PC-9 (cell line): ENCODE results near the gene MAGEF1. TPM values are rescaled to one million over a fixed set of nuclear protein-coding genes. Genes with fewer than 3 reads are reported as not detected.

Source experiments
- BruUV-seq: library from RNA; stranded (reverse); fragments of 400-500 nt; replicated peaks from 2 replicates; lab custom pipeline; 2021; lab: Mats Ljungman, UMichigan
- CTCF ChIA-PET: fragments of 300-600 bp; sonication (Branson Sonifier 250); formaldehyde crosslinking; loops from one replicate; lab custom pipeline; 2022; ENCODE audit warnings: antibody characterized with exemption; lab: Charles Lee
- POLR2A ChIA-PET: fragments of 300-600 bp; sonication (Branson Sonifier 250); formaldehyde crosslinking; loops from one replicate; lab custom pipeline; 2022; ENCODE audit warnings: antibody characterized with exemption; ENCODE audit not compliant: unreplicated experiment; lab: Charles Lee
- DNase-seq, 2 experiments: peaks; one replicate each; pipeline versions ENCODE4 v3.0.0 to v3.0.0-alpha.2; 2015 to 2022; ENCODE audit warnings: mixed read lengths in 1 of 2
- H2AFZ ChIP-seq: fragments of 200-600 bp; sonication (generic); 2 replicates; pipeline ENCODE4 v1.8.1; 2017; ENCODE audit warnings: antibody characterized with exemption
- H3F3A ChIP-seq: fragments of 200-600 bp; sonication (generic); 2 replicates; pipeline ENCODE4 v1.8.1; 2017; ENCODE audit warnings: antibody characterized with exemption, mild to moderate bottlenecking, low read depth; ENCODE audit not compliant: insufficient read depth
- H3K27ac ChIP-seq: fragments of 200-600 bp; sonication (generic); 2 replicates; pipeline ENCODE4 v1.6.1; 2016; ENCODE audit warnings: mixed run types
- H3K27me3 ChIP-seq: fragments of 200-600 bp; sonication (generic); 2 replicates; pipeline ENCODE4 v1.6.1; 2016; ENCODE audit warnings: low read depth, mixed run types; ENCODE audit not compliant: insufficient read depth
- H3K36me3 ChIP-seq: fragments of 200-600 bp; sonication (generic); 2 replicates; pipeline ENCODE4 v1.6.1; 2016; ENCODE audit warnings: low read depth, mixed run types
- H3K4me1 ChIP-seq: fragments of 200-600 bp; sonication (generic); replicated peaks from 2 replicates; pipeline ENCODE4 v1.6.1; 2016; ENCODE audit warnings: mixed run types; ENCODE audit not compliant: insufficient read depth
- H3K4me2 ChIP-seq: fragments of 200-600 bp; sonication (generic); 2 replicates; pipeline ENCODE4 v1.6.1; 2017; ENCODE audit warnings: mixed run types
- H3K4me3 ChIP-seq: fragments of 200-600 bp; sonication (generic); 2 replicates; pipeline ENCODE4 v1.6.1; 2016; ENCODE audit warnings: mixed run types
- H3K79me2 ChIP-seq: fragments of 200-600 bp; sonication (generic); 2 replicates; pipeline ENCODE4 v1.6.1; 2017; ENCODE audit warnings: low read depth, mixed run types
- H3K9me2 ChIP-seq: fragments of 200-600 bp; sonication (generic); 2 replicates; pipeline ENCODE4 v1.8.1; 2017; ENCODE audit warnings: mild to moderate bottlenecking; ENCODE audit not compliant: insufficient read depth
- H3K9me3 ChIP-seq: fragments of 200-600 bp; sonication (generic); 2 replicates; pipeline ENCODE4 v1.8.1; 2016; ENCODE audit warnings: low read depth; ENCODE audit not compliant: insufficient read depth
- H4K20me1 ChIP-seq: fragments of 200-600 bp; sonication (generic); 2 replicates; pipeline ENCODE4 v1.8.1; 2017; ENCODE audit not compliant: insufficient read depth
- CTCF ChIP-seq: fragments of 200-600 bp; sonication (generic); conservative IDR thresholded peaks from 2 replicates; pipeline ENCODE4 v1.6.1; 2017; ENCODE audit warnings: mixed run types, antibody characterized with exemption, mild to moderate bottlenecking, moderate library complexity
- EZH2 ChIP-seq: fragments of 200-600 bp; sonication (generic); IDR thresholded peaks from 2 replicates; pipeline ENCODE4 v1.8.0; 2017; ENCODE audit warnings: antibody characterized with exemption, low read depth
- intact Hi-C: fragments of 100-400 bp; cut with micrococcal nuclease; formaldehyde crosslinking; loops from one replicate; pipeline ENCODE4 v1.10.0; 2022; ENCODE audit not compliant: unreplicated experiment
- total RNA-seq: library from RNA; stranded (reverse); gene quantifications from 2 replicates; pipeline ENCODE4 v1.2.3, GENCODE V29; 2021

Gene MAGEF1
- total RNA-seq, 1 experiment from 2014 or later = 97.2 TPM

DNA sequence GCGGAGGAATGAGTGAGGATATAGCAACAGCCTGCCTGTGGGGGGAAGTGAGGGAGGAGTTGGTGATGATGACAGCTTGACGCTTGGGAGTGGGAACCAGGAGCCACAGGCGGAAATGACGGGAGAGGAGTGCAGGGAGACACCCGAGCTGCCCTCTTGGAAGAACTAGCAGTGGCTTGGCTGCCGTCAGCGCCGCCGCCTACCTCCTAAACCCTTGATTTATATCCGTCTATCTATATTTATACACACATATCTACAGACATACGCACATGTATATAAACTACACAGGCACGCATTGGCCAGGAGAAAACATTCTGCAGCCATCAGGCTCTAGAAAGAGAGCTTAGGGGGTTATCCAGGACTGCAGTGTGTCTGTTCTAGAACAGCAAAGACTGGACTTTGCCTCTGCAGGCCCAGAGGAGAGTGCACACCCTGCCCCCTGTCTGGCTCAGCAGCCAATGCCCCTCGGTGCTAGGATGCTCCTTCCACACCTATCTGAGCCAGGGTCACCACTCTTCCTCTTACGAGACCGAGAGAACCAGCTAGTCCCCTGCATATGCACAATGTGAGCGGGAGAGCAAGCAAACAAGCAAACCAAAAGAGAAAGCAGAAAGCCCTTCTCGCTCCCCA, 45.3 kb upstream of the MAGEF1 start:
- Histone ChIP-seq H3K9me2 (no peaks in the 10 kb centered on the region), H3K27me3 (no peaks in the 10 kb centered on the region), H3K4me3 (no peak overlapping the region), H3F3A (no peaks in the 10 kb centered on the region), H4K20me1 (no peaks in the 10 kb centered on the region), H3K9me3 (no peaks in the 10 kb centered on the region), H3K79me2 (no peaks in the 10 kb centered on the region), H3K36me3 (no peaks in the 10 kb centered on the region), H3K4me2 (no peak overlapping the region), H3K27ac (no peak overlapping the region), H2AFZ (no peak overlapping the region), H3K4me1 (no peaks in the 10 kb centered on the region)
- POLR2A ChIA-PET = interaction anchor here (0.6 kb wide), 1 partner anchor 17 kb away, joined by 4 read pairs; no protein-coding TSS in a partner anchor
- BruUV-seq = no TSS peak
- intact Hi-C loops = no loop called here
- TF ChIP-seq EZH2 = no peak
- TF ChIP-seq CTCF = no peak
- no peak for DNase-seq
- CTCF ChIA-PET = no interaction called here

DNA sequence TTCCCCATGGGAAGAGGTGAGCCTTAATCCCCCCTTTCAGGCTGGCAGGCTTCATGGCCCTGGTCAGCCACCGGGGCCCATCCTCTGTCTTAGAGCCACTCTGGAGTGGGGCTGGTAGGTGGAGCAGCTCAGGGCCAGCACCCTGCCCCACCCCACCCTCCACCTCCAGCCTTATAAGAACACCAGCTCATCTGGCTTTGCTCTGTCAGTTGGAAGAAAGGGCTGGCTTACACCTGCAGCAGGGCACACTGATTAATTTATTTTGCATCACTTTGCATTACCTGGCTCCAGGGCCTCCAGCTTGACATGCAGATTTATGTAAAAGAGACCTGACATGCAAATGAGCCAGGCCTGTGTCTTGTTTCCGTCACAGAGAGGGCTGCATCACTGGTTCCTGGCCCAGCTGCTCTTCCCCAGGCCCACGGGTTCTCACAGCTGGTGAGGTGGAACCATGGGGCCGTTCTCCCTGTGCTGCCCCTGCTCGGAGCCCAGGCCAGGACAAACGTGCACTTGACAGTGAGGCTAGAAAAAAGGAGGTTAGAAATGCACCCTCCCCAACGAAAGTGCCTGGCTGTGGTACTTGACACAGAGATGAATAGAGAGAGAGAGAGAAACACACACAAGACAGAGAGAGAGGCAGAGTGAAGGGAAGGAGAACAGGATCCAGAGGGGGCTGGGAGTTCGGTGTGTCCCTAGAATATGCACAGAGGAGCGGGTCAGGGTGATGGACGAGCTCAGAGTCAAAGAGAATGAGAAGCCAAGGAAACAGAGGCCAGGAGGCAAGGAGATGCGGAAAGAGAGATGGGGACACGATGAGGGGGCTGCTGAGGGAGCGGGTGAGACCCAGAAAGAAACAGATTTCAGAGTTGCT, 44.5 kb upstream of the MAGEF1 start:
- no peaks in the 10 kb centered on the region for H4K20me1 ChIP-seq
- no peaks in the 10 kb centered on the region for H3F3A ChIP-seq
- H2AFZ ChIP-seq = no peak overlapping the region
- ChIA-PET POLR2A (interaction anchor here (0.5 to 0.7 kb wide), 3 partner anchors 67 to 210 kb away, joined by 4 to 5 read pairs (median 4); no protein-coding TSS in a partner anchor), CTCF (interaction anchor here (1.0 kb wide), 1 partner anchor 195 kb away, joined by 5 read pairs; no protein-coding TSS in a partner anchor)
- H3K9me2 ChIP-seq = no peaks in the 10 kb centered on the region
- intact Hi-C loops = no loop called here
- H3K27ac ChIP-seq = no peak overlapping the region
- TF ChIP-seq CTCF = no peak
- TF ChIP-seq EZH2 = no peak
- BruUV-seq = no TSS peak
- H3K4me1 ChIP-seq = no peaks in the 10 kb centered on the region
- H3K4me2 ChIP-seq = no peak overlapping the region
- H3K79me2 ChIP-seq = no peaks in the 10 kb centered on the region
- no peaks in the 10 kb centered on the region for H3K36me3 ChIP-seq
- no peaks in the 10 kb centered on the region for H3K9me3 ChIP-seq
- DNase-seq = no peak
- H3K27me3 ChIP-seq = no peaks in the 10 kb centered on the region
- H3K4me3 ChIP-seq = no peak overlapping the region

DNA sequence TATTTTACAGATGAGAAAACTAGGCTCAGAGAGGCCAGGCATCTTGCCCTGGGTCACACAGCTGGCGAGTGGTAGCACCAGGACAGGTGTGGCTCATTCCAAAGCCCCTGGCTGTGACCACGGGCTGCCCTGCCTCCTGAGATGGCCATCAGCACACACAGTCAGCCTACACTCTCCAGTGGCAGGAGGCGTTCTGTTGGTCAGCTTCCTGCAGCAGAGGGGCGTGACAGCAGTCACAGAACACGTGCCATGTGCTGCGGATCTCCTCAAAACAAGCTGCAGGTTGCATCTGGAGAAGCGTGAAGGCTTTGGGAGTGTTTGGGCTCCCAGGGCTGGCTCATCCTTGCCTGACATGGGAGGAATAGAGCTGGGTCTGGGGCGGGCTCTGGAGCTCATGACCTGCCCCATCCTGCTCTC, 43.5 kb upstream of the MAGEF1 start:
- CTCF ChIA-PET = interaction anchor here (1.0 kb wide), 1 partner anchor 194 kb away, joined by 5 read pairs; no protein-coding TSS in a partner anchor
- intact Hi-C loops = no loop called here
- H3K9me2 ChIP-seq = no peaks in the 10 kb centered on the region
- H3K27ac ChIP-seq = no peak overlapping the region
- no peak overlapping the region for H3K4me2 ChIP-seq
- H2AFZ ChIP-seq = no peak overlapping the region
- POLR2A ChIA-PET = interaction anchor here (0.7 kb wide), 1 partner anchor 68 kb away, joined by 5 read pairs; no protein-coding TSS in a partner anchor
- H3K4me1 ChIP-seq = no peaks in the 10 kb centered on the region
- no peaks in the 10 kb centered on the region for H3K27me3 ChIP-seq
- DNase-seq = no peak
- no peaks in the 10 kb centered on the region for H3K36me3 ChIP-seq
- H4K20me1 ChIP-seq = no peaks in the 10 kb centered on the region
- no peaks in the 10 kb centered on the region for H3K9me3 ChIP-seq
- no peaks in the 10 kb centered on the region for H3F3A ChIP-seq
- TF ChIP-seq EZH2 (no peak), CTCF (no peak)
- no peaks in the 10 kb centered on the region for H3K79me2 ChIP-seq
- H3K4me3 ChIP-seq = no peak overlapping the region
- no TSS peak for BruUV-seq
